HG03060 (cell line): ENCODE data around the gene SLC27A1.

Experiments
- ATAC-seq: cut with Tn5 transposase; IDR thresholded peaks from one replicate; pipeline ENCODE4 v1.9.1; 2021; ENCODE audit warnings: low read depth, moderate number of reproducible peaks; ENCODE audit not compliant: unreplicated experiment

The SLC27A1 gene

DNA sequence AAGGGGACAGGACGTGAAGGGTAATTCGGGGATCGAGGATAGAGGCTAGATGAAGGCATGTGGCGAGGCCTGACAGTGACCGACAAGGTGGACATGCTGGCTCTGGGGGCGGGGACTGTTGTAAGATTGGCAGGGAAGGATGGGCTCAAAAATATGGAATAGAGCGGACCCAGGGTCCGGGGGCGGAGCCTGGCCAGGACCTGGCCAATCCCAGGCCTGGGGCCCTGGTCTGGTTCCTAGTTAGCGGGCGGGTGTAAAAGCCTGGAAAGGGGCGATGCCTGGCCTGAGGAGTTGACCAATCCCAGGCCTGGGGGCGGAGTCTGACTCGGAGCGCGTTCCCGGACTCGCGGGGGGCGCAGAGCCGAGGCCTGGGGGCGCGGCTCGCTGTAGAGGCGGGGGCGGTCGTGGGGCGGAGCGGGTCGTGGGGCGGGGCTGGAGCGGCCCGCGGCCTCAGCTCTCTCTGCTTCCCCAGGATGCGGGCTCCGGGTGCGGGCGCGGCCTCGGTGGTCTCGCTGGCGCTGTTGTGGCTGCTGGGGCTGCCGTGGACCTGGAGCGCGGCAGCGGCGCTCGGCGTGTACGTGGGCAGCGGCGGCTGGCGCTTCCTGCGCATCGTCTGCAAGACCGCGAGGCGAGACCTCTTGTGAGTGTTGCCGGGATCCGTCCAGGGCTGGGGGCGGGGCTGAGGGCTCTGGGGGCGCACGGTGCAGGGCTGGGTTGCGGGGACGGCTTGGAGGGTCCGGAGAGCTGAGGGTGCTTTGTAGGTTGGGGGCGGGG is at the start of gene SLC27A1:
Gene SLC27A1, plus strand, starts transcription at position 457 of the 774 bp plus-strand sequence. Its CDS starts 17 bp downstream, at position 474.
- peak; percentile 54 for ATAC-seq

DNA sequence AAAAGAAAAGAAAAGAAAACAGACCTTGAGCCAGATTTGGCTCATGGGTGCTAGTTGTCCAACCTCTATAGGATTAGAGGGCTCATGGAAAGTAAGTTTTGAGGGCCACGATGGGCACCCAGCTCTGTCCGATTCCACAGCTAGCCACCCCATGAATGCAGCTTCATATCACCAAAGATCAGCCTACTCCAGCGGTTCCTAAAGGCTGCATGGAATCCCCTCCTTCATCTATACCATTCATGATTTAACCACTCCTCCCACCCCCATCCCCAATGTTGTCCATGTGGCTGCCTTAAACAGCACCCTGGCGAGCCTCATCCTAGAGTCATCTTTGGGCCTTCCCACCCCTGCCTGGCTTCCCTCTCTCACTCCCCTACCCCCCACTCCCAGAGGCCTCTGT is 48.4 kb upstream of the SLC27A1 start:
- no peak for ATAC-seq

DNA sequence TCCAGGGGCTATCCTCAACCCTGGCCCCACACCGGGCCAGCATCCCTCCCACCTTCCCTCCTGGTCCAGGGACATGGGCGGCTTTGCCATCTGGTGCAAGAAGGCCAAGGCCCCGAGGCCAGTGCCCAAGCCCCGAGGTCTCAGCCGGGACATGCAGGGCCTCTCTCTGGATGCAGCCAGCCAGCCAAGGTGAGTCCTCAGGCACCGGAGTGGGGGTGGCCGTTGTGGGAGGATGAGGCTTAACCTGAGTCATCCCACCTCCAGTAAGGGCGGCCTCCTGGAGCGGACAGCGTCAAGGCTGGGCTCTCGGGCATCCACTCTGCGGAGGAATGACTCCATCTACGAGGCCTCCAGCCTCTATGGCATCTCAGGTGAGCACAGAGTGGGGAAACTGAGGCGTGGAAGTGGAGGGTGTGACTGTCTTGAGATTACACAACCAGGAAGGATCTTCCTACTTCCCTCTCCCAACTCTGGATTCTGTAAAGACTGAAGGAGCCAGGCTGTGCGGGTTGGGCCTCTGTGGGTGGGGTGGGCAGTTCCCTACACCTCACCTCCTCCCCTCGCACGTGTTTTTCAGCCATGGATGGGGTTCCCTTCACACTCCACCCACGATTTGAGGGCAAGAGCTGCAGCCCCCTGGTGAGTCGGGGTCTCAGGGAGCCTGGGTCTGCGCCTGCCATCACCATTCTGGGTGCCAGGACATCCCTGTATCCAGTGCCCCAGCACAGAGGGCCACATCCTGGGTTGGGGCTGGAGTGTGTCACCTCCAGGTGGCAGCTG is 46.7 kb upstream of the SLC27A1 start:
- ATAC-seq = no peak

DNA sequence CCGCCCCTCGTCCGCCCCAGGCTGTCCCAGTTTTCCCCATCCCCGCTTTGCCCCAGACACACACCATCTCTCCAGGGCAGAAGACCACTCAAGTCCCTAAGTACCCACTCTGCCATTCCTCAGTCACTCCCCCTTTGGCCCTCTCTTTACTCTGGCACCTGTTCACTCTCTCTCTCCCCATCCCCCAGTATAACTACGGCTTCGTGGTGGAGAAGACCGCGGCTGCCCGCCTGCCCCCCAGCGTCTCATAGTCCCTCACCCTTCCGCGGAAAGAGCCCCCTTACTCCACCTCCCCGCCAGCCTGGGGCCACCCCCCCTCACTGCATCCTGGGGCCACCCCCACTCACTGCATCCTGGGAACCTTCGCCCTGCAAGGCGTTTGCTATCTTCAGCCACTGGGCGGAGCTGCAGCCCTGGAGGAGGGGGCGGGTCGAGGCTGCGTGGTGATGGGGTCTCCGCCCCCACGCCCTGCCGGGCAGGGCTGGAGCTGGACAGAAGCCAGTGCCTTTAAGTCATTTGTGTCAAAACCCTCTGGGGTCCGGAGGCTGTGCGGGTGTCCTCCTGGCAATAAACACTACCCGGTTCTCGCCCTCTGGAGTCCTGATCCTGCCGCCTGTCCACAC is 45.5 kb upstream of the SLC27A1 start:
- ATAC-seq = no peak

DNA sequence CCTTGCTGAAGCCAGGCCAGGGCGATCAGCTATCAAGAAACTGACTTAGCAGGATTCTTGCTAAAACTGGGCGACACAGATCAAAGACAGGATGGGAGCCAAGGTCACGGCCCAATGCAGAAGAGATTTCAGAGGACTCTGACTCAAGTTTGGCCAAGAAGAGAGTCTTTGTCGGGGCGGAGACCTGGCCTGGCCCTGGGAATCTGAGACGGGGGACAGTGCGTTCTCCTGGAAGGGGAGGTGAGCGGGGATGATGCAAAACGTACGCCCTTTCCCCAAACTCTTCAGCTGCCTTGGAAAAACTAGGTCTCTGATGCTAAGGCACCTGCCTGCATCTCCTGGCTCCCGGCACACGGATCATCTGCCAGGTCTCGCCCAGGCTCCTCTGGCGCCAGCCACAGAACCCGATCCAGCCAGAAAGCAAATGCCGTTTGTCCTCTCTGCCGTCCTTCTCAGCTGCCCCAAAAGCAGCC is 40.6 kb upstream of the SLC27A1 start:
- ATAC-seq = no peak

DNA sequence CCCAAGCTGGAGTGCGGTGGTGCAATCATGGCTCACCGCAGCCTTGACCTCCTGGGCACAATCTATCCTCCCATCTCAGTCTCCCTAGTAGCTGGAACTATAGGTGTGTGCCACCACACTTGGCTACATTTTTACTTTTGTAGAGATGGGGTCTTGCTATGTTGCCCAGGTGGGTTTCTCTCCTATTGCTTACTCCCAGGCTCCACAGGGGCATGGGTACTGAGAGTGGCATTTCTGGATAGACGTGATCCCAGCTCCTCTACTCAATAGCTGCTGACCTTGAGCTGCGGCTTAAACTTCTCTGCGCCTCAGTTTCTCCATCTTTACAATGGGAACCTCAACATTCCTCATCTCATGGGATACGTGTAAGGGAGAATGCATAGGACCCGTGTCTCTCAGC is 38.9 kb upstream of the SLC27A1 start:
- ATAC-seq = no peak

DNA sequence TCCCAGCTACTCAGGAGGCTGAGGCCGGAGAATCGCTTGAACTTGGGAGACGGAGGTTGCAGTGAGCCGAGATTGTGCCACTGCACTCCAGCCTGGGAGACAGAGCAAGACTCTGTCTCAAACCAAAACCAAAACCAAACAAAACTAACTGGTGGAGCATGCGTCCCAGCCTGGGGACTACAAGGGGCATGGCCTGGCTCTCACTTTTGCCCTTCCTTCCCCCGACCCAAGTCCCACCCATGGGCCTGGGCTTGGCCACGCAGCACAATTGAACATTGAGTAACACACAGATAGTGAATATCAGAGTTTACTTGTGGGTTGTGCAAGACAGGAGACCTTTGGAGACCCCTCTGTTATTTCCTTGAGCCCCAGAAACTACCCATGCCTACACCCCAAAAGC is 35.1 kb upstream of the SLC27A1 start:
- no peak for ATAC-seq

DNA sequence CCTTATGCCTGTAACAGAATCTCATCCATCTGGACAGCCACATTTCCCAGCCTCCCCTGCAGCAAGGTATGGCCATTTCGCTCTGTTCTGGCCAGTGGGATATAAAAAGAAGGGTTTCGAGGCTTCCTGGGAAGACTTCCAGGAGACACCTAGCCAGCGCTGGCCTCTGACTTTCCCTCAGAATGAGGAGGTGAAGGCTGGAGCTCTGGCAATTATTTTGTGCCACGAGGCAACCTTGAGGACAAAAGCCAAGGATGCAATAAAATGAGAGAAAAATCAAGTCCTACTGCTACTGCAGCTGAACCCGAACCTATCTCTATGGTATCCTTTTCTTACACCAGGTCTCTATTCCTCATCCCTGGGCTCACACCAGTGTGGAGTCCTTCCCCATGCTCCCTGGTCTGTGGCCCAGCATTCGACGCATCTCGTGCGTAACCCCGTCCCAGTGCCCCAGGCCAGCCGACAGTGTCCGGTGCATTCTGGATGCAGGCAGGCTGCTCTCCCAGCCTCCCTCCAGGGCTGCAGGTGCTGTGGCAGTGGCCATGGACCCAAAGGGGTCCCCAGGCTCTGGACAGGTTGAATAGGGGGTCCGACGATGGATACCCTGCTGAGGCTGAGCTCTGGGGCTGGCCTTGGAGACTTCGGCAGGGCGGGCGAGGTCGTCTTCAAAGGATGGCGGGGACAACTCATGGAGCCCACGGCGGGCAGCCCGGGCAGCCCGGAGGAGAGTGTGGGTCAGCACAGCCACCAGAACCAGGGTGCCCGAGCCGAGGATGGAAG is 34.0 kb upstream of the SLC27A1 start:
- ATAC-seq = no peak

DNA sequence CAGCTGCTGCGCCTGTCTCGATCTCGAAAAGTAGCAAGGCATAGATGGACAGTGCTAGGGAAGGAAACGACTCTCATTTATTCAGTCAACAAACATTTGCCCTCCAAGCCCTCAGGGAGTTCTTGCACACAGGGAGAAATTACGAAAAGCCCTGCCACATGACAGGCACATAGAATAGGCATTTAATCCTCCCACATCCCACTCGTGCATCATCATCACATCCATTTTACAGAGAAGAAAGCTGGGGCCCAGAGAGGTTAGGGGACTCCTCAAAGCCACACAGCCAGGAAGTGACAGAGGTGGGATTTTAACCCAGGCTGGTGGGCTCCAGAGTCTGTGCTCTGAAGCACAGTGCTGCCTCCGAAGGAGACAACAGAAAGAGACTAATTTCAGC is 33.5 kb upstream of the SLC27A1 start:
- no peak for ATAC-seq

DNA sequence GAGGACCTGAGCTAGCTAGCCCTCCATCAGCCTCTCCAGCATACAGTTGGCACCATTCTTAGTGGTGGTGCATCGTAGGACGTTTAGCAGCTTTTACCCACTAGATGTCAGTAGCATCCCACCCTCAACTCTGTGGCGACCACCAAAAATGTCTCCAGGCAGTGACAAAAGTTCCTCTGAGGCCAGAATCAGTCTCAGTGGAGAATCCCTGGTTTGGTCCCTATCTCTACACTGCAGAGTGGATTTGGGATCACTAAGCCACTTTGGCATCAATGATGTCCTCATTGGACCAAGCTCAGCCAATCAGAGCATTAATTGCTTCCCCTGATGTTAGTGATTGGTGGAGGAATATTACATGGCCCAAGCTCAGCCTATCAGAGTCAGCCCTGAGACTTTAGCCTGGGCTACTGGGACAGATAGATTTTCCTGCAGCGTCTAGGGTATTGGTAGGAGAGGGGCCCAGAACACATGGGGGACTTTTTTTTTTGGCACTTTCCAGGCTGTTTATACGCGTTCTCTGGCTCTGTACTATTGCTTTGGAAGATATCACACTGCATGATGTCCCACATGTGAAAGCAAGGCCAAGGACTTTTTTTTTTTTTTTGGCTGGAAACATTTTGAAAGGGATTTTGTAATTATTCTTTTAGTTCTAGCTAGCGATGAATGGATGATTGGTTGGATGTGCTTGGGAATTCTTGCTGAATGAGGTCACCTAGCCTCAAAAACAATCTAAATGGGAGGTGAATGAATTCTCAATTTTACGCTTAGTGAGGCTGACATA is 28.9 kb upstream of the SLC27A1 start:
- ATAC-seq = no peak

DNA sequence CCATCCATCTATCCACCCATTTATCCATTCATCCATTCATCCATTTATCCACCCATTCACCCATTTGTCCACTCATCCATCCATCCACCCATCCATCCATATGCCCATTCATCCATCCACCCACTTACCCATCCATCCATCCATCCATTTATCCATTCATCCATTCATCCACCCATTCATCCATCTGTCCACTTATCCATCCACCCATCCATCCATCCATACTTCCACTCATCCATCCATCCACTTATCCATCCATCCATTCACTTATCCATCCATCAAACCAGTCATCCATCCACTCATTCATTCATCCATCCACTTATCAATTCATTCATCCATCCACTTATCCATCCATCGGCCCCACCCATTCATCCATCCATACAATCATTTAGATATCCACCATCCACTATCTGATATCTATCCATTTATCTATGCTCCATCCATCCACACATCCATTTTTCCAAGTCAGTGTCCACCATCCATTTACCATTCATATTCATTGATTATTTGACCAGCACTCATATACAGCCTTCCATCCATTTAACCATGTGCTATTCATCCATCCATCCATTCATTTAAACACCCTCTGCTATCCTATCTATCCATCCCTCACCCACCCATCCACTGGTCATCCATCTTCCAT is 24.7 kb upstream of the SLC27A1 start:
- ATAC-seq = no peak

DNA sequence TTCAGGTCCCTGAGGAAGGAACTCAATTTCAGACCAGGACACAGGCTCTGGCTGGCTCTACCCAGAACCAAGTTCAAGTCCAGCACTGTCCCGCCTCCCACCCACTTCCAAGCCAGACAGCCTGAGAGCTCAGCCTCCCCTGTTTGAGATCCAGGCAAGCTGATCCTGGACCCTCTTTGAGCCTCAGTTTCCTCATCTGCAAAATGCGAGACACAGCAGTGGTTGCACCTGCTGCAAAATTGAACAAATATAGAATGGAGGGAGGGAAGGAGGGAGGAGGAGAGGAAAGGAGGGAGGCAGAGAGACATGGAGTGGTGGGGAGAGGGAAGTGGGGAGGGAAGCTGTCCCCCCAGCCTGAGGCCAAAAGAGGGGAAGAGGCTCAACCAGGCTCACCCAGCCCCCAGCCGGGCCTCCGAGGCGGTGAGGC is 22.6 kb upstream of the SLC27A1 start:
- no peak for ATAC-seq

DNA sequence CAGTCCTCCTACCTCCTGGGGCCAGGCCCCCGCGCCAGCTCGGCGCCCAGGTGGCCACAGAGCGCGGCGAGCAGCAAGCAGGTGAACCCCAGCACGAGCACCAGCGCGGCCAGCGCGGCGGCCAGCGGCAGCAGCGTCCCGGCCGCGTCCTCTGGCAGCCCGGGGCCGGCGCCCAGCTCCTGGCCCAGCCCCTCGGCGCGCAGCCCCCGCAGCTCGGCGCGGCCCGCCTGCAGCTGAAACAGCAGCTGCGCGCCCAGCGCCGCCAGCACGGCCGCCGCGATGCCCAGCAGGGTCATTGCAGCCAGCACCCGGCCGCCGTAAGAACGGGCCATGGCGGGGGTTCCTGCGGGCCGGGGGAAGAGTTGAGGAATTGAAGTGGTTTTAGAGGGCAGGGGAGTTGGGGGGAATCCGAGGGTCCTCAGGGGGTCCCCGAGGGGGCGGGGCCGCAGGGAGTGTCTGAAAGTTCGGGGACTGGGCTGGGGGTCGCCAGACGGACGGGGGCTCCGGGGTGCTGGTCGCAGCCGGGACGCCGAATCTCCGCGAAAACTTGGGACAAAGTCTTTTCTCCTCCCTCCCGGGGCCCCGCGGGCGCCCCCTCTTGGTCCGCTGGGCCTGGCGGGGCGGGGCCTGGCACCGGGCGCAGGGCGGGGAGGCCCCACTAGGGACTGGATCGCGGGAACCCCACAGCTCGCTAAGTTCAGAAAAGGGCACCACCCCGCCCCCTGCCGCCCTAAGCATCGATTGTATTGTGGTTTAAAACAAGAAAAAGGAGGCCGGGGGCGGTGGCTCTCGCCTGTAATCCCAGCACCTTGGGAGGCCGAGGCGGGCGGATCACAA is 22.0 kb upstream of the SLC27A1 start, which contains the start of gene TMEM221:
Gene TMEM221, minus strand, starts transcription at position 538 of the 837 bp plus-strand sequence. Its CDS starts 206 bp downstream, at position 332.
- ATAC-seq = no peak

DNA sequence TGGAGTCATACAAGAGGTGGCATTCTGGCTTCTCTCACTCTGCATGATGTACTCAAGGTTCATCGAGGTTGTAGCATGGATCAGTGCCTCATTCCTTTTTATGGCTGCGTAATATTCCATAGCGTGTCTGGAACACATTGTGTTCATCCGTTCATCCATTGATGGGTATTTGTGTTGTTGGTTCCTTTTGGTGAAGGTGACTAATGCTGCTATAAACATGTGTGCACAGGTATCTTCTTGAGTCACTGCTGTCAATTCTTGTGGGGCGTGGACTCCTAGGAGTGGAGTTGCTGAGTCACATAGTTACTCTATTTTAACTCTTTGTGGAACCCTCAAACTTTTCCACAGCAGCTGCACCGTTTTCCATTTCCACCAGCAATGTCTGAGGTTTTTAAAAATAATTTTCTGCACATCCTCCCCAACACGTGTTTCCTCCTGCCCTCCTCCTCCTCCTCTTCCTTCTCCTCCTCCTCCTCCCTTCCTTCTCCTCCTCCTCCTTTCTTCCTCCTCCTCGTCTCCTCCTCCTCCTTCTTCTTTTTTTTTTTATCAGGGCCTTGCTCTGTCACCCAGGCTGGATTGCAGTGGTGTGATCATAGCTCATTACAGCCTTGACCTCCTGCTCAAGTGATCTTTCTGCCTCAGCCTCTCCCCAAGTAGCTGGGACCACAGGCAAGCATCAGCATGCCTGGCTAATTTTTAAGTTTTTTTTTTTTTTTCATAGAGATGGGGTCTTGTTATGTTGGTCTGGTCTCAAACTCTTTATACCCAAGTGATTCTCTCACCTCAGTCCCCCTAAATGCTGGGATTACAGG is 19.9 kb upstream of the SLC27A1 start:
- no peak for ATAC-seq

DNA sequence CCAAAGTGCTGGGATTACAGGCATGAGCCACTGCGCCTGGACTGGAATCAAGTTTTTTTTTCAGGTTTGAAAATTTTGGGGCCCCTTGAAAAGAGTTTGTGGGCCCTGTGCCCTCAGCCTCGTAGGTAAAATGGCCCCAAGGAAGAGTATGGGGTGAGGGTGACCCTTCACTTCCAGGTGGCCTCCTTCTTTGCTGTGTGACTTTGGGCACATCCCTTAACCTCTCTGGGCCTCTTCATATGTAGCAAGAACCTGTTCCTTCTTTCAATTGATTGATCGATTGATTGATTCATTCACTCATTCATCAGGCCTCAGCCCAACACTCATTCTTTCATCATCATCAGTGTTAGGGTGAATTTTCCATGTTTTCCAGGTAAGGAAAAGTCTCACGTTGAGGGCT is 18.5 kb upstream of the SLC27A1 start:
- no peak for ATAC-seq

DNA sequence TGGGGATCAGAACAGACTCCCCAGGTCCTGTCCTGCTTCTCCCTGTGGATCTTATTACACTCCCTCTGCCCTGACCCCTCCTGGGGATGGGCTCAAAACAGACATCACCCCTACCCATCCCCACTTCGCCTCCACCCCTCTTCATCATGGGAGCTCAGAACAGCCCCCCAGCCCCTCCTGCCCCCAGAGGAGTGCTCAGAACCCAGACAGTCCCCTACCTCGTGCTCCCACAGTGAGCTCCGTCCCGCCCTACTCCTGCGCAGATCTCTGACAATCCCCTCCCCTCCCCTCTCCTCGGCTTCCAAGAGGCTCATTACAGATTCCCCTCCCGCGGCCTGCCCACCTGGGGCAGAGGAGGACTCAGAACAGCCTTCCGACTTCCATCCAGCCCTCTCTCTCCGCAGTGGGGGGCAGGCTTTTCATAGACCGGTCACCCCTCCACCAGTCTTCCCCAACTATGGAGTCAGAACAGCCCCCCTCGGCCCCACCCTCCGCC is 15.7 kb upstream of the SLC27A1 start:
- no peak for ATAC-seq
